Peyer's patch (tissue), 4 donors: ENCODE measurements around the gene GCKR.

Source experiments
- CTCF ChIP-seq, 6 experiments: fragments of 450-650 bp in 4 of 6; fragments of 200-600 bp in 2 of 6; sonication (generic) in 1 of 6; IDR thresholded peaks; one replicate each; pipeline ENCODE4 v1.5.1; 2017 to 2019; ENCODE audit warnings: antibody characterized with exemption in 6 of 6, mild to moderate bottlenecking in 3 of 6, moderate library complexity in 1 of 6
- POLR2A ChIP-seq, 2 donors: fragments of 450-650 bp; IDR thresholded peaks; one replicate each; pipeline ENCODE4 v1.5.1; 2017; ENCODE audit warnings: antibody characterized with exemption in 2 of 2, mild to moderate bottlenecking in 2 of 2, moderate library complexity in 2 of 2

GRCh38 chr2:27453968-27454367, 42.7 kb upstream of the GCKR start:
- TF ChIP-seq POLR2A (IDR thresholded peaks at IDR 0.05): no peak
- TF ChIP-seq CTCF (IDR thresholded peaks at IDR 0.05): no peak
